HEK293 (cell line): ENCODE results near the gene CCNL1.

Experiments used
- CTCF ChIA-PET: fragments of 350-600 bp; formaldehyde crosslinking; extraction: SDS; loops from one replicate; lab custom pipeline; 2021; ENCODE audit warnings: antibody characterized with exemption; lab: Yijun Ruan, JAX
- POLR2A ChIA-PET: fragments of 300-600 bp; formaldehyde crosslinking; extraction: SDS; loops from one replicate; lab custom pipeline; 2020; ENCODE audit warnings: antibody characterized with exemption, inconsistent platforms; lab: Yijun Ruan, JAX
- H3K27ac ChIP-seq: fragments of 200-500 bp; sonication (Bioruptor generic); 2 replicates; pipeline ENCODE4 v1.5.1; 2014; ENCODE audit warnings: low read depth, low read length, control low read depth, inconsistent platforms; ENCODE audit errors: extremely low read depth
- H3K36me3 ChIP-seq, 2 experiments: fragments of 200-500 bp in 1 of 2; sonication (Bioruptor generic) in 1 of 2; 1 replicate in 1 of 2; 2 replicates in 1 of 2; pipeline ENCODE4 v1.5.1; 2014 to 2017; ENCODE audit warnings: inconsistent platforms in 2 of 2, low read length in 2 of 2; ENCODE audit not compliant: control insufficient read depth in 2 of 2, insufficient read depth in 1 of 2
- H3K4me1 ChIP-seq: fragments of 200-500 bp; sonication (Bioruptor generic); 2 replicates; pipeline ENCODE4 v1.5.1; 2014; ENCODE audit warnings: mild to moderate bottlenecking, low read length, inconsistent platforms; ENCODE audit not compliant: control insufficient read depth, insufficient read depth
- H3K4me3 ChIP-seq: 2 replicates; pipeline ENCODE4 v1.5.1; 2011; ENCODE audit warnings: low read depth, mild to moderate bottlenecking, control low read depth, low read length, moderate library complexity
- H3K9me3 ChIP-seq: fragments of 200-500 bp; sonication (Bioruptor generic); 2 replicates; pipeline ENCODE4 v1.5.1; 2014; ENCODE audit warnings: low read depth, low read length, inconsistent platforms; ENCODE audit not compliant: control insufficient read depth, insufficient read depth
- GFI1B ChIP-seq: fragments of 450-650 bp; formaldehyde crosslinking; IDR thresholded peaks from 2 replicates; pipeline ENCODE4 v1.5.1; 2016; ENCODE audit warnings: missing biosample characterization, missing genetic modification characterization
- KLF10 ChIP-seq: fragments of 450-650 bp; IDR thresholded peaks from 2 replicates; pipeline ENCODE4 v1.5.1; 2018; ENCODE audit warnings: missing biosample characterization, mild to moderate bottlenecking, missing genetic modification characterization
- KLF7 ChIP-seq: fragments of 450-650 bp; formaldehyde crosslinking; IDR thresholded peaks from 2 replicates; pipeline ENCODE4 v1.5.1; 2016; ENCODE audit warnings: missing biosample characterization, missing genetic modification characterization, borderline replicate concordance
- RBAK ChIP-seq: fragments of 450-650 bp; formaldehyde crosslinking; IDR thresholded peaks from 2 replicates; pipeline ENCODE4 v1.5.1; 2016; ENCODE audit warnings: missing biosample characterization, missing genetic modification characterization
- SCRT2 ChIP-seq: fragments of 450-650 bp; formaldehyde crosslinking; IDR thresholded peaks from 2 replicates; pipeline ENCODE4 v1.5.1; 2016; ENCODE audit warnings: missing biosample characterization, missing genetic modification characterization
- YY1 ChIP-seq: fragments of 450-650 bp; formaldehyde crosslinking; IDR thresholded peaks from 2 replicates; pipeline ENCODE4 v1.5.1; 2018; ENCODE audit warnings: missing biosample characterization, missing genetic modification characterization
- ZBTB48 ChIP-seq: fragments of 450-650 bp; formaldehyde crosslinking; IDR thresholded peaks from 2 replicates; pipeline ENCODE4 v1.5.1; 2016; ENCODE audit warnings: missing biosample characterization, missing genetic modification characterization
- ZBTB49 ChIP-seq: fragments of 450-650 bp; formaldehyde crosslinking; IDR thresholded peaks from 2 replicates; pipeline ENCODE4 v1.5.1; 2016; ENCODE audit warnings: missing biosample characterization, missing genetic modification characterization, low read depth
- ZBTB6 ChIP-seq: fragments of 450-650 bp; formaldehyde crosslinking; IDR thresholded peaks from 2 replicates; pipeline ENCODE4 v1.5.1; 2017; ENCODE audit warnings: missing biosample characterization, missing genetic modification characterization
- ZBTB7A ChIP-seq: fragments of 450-650 bp; formaldehyde crosslinking; IDR thresholded peaks from 2 replicates; pipeline ENCODE4 v1.5.1; 2016; ENCODE audit warnings: low read depth, missing biosample characterization, missing genetic modification characterization
- ZBTB8A ChIP-seq: fragments of 450-650 bp; formaldehyde crosslinking; IDR thresholded peaks from 2 replicates; pipeline ENCODE4 v1.5.1; 2016; ENCODE audit warnings: missing biosample characterization, missing genetic modification characterization
- ZNF148 ChIP-seq: fragments of 450-650 bp; formaldehyde crosslinking; IDR thresholded peaks from 2 replicates; pipeline ENCODE4 v1.5.0; 2017; ENCODE audit warnings: missing biosample characterization, missing genetic modification characterization, borderline replicate concordance
- ZNF26 ChIP-seq: fragments of 450-650 bp; formaldehyde crosslinking; IDR thresholded peaks from 2 replicates; pipeline ENCODE4 v1.5.1; 2016; ENCODE audit warnings: missing biosample characterization, missing genetic modification characterization
- ZNF366 ChIP-seq: fragments of 450-650 bp; formaldehyde crosslinking; conservative IDR thresholded peaks from 2 replicates; pipeline ENCODE4 v1.5.1; 2016; ENCODE audit warnings: missing biosample characterization, missing genetic modification characterization
- ZNF426 ChIP-seq: fragments of 450-650 bp; formaldehyde crosslinking; IDR thresholded peaks from 2 replicates; pipeline ENCODE4 v1.5.1; 2017; ENCODE audit warnings: missing biosample characterization, missing genetic modification characterization, mild to moderate bottlenecking, inconsistent platforms, moderate library complexity
- ZNF544 ChIP-seq: fragments of 450-650 bp; formaldehyde crosslinking; IDR thresholded peaks from 2 replicates; pipeline ENCODE4 v1.5.0; 2017; ENCODE audit warnings: missing biosample characterization, missing genetic modification characterization
- ZNF596 ChIP-seq: fragments of 450-650 bp; IDR thresholded peaks from 2 replicates; pipeline ENCODE4 v1.5.0; 2018; ENCODE audit warnings: missing biosample characterization, mild to moderate bottlenecking, missing genetic modification characterization, moderate library complexity
- ZNF626 ChIP-seq: fragments of 450-650 bp; sonication (Bioruptor Pico); formaldehyde crosslinking; IDR thresholded peaks from 2 replicates; pipeline ENCODE4 v1.5.1; 2018; ENCODE audit warnings: missing biosample characterization, missing genetic modification characterization, inconsistent platforms
- ZNF76 ChIP-seq: fragments of 450-650 bp; formaldehyde crosslinking; IDR thresholded peaks from 2 replicates; pipeline ENCODE4; 2016; ENCODE audit warnings: low read depth, missing biosample characterization, missing genetic modification characterization, borderline replicate concordance
- ZNF768 ChIP-seq: fragments of 450-650 bp; formaldehyde crosslinking; IDR thresholded peaks from 2 replicates; pipeline ENCODE4 v1.5.1; 2018; ENCODE audit warnings: missing biosample characterization, mild to moderate bottlenecking, missing genetic modification characterization
- ZNF785 ChIP-seq: fragments of 450-650 bp; formaldehyde crosslinking; IDR thresholded peaks from 2 replicates; pipeline ENCODE4 v1.5.1; 2016; ENCODE audit warnings: missing biosample characterization, missing genetic modification characterization

The CCNL1 gene

GRCh38 chr3:157132936-157133335, 27.0 kb downstream of the CCNL1 start (continued):
- TF ChIP-seq ZBTB49 (no peak), ZBTB8A (no peak)

- 0 out of 2 replicates have a peak, but pooled peaks cover 2% of the 10 kb centered on the region for H3K4me1 ChIP-seq
- no peak overlapping the region for H3K27ac ChIP-seq
- TF ChIP-seq ZNF544 (tag by site-specific recombination) = no peak
- TF ChIP-seq ZNF26 (tag by site-specific recombination) = no peak
- no peak for TF ChIP-seq ZNF626 (tag by site-specific recombination)
- TF ChIP-seq ZNF76 (tag by site-specific recombination) = no peak
- no peak for TF ChIP-seq ZNF426
- TF ChIP-seq RBAK = no peak
- no peak for TF ChIP-seq ZNF596 (tag by site-specific recombination)
- no peak for TF ChIP-seq ZBTB7A (tag by site-specific recombination)
- TF ChIP-seq ZNF148 = no peak
- no peak for TF ChIP-seq SCRT2 (tag by site-specific recombination)
- no peak for TF ChIP-seq ZBTB48
- no peak for TF ChIP-seq YY1 (tag by site-specific recombination)
- no peak for TF ChIP-seq GFI1B (tag by site-specific recombination)
- TF ChIP-seq ZBTB6 (tag by site-specific recombination) = no peak
- TF ChIP-seq KLF10 = no peak
- TF ChIP-seq ZNF768 = no peak
- no peaks in the 10 kb centered on the region for H3K9me3 ChIP-seq
- no peak overlapping the region for H3K4me3 ChIP-seq
- CTCF ChIA-PET = interaction anchor here (0.6 kb wide), 3 partner anchors 10 to 1138 kb away, joined by 3 to 4 read pairs (median 4); no protein-coding TSS in a partner anchor
- no peaks in the 10 kb centered on the region for H3K36me3 ChIP-seq
- POLR2A ChIA-PET = no interaction called here
These were observed 27.6 kb downstream of the CCNL1 start for GRCh38 chr3:157132341-157132740.

- H3K4me3 ChIP-seq = no peak overlapping the region
- no peak overlapping the region for H3K27ac ChIP-seq
- TF ChIP-seq KLF7 (tag by site-specific recombination) (no peak), ZNF366 (no peak), ZNF785 (tag by site-specific recombination) (no peak)
- CTCF ChIA-PET = interaction anchor here (0.6 to 0.9 kb wide), 2 partner anchors 9 kb away, joined by 3 read pairs; no protein-coding TSS in a partner anchor
- H3K36me3 ChIP-seq = no peaks in the 10 kb centered on the region
- no peaks in the 10 kb centered on the region for H3K9me3 ChIP-seq
- H3K4me1 ChIP-seq = no peaks in the 10 kb centered on the region
- POLR2A ChIA-PET = no interaction called here
These were observed 28.1 kb downstream of the CCNL1 start for GRCh38 chr3:157131861-157132260.
